Hepatocyte (in vitro differentiated cells): Measurements from ENCODE around the gene SLC35E2B. TPM values are rescaled to one million over a fixed set of nuclear protein-coding genes. Genes with fewer than 3 reads are reported as not detected.
A peak's percentile ranks its signal among the peaks of the same experiment; 100 is the strongest.
"Not testable (repeated sequence)": the region's sequence is repeated elsewhere in the genome, so short reads cannot be mapped to it uniquely, and the experiment has no call there.

ENCODE experiments used
- DNase-seq: peaks from one replicate; pipeline ENCODE4 v3.0.0-alpha.2; 2016; ENCODE audit warnings: low spot score
- H2AFZ ChIP-seq: fragments of 200-600 bp; sonication (generic); 2 replicates; pipeline ENCODE4 v1.6.0; 2016; ENCODE audit warnings: antibody characterized with exemption, mild to moderate bottlenecking
- H3K27ac ChIP-seq: fragments of 200-600 bp; sonication (generic); 2 replicates; pipeline ENCODE4 v1.5.1; 2016; ENCODE audit warnings: mild to moderate bottlenecking
- H3K27me3 ChIP-seq: fragments of 200-600 bp; sonication (generic); 2 replicates; pipeline ENCODE4 v1.6.1; 2016
- H3K36me3 ChIP-seq: fragments of 200-600 bp; sonication (generic); replicated peaks from 2 replicates; pipeline ENCODE4 v1.5.1; 2016; ENCODE audit warnings: low read depth; ENCODE audit not compliant: insufficient read depth
- H3K4me1 ChIP-seq: fragments of 200-600 bp; sonication (generic); 2 replicates; pipeline ENCODE4 v1.5.1; 2016; ENCODE audit warnings: mild to moderate bottlenecking, moderate library complexity; ENCODE audit not compliant: insufficient read depth
- H3K4me2 ChIP-seq: fragments of 200-600 bp; sonication (generic); 2 replicates; pipeline ENCODE4 v1.6.0; 2016
- H3K4me3 ChIP-seq: fragments of 200-600 bp; sonication (generic); 2 replicates; pipeline ENCODE4 v1.5.1; 2016; ENCODE audit warnings: mild to moderate bottlenecking
- H3K79me2 ChIP-seq: fragments of 200-600 bp; sonication (generic); 2 replicates; pipeline ENCODE4 v1.6.0; 2017; ENCODE audit warnings: mild to moderate bottlenecking
- H3K9me2 ChIP-seq: fragments of 200-600 bp; sonication (generic); replicated peaks from 2 replicates; pipeline ENCODE4 v1.6.0; 2017; ENCODE audit warnings: mild to moderate bottlenecking; ENCODE audit not compliant: insufficient read depth
- H3K9me3 ChIP-seq: fragments of 200-600 bp; sonication (generic); 2 replicates; pipeline ENCODE4 v1.5.1; 2016; ENCODE audit warnings: low read depth, mild to moderate bottlenecking
- H4K20me1 ChIP-seq: fragments of 200-600 bp; sonication (generic); 2 replicates; pipeline ENCODE4 v1.6.0; 2016; ENCODE audit warnings: mild to moderate bottlenecking; ENCODE audit not compliant: insufficient read depth, poor library complexity, severe bottlenecking
- CTCF ChIP-seq: fragments of 200-600 bp; sonication (generic); IDR thresholded peaks from 2 replicates; pipeline ENCODE4 v1.5.1; 2016; ENCODE audit warnings: antibody characterized with exemption, mild to moderate bottlenecking; ENCODE audit not compliant: poor library complexity
- EZH2 ChIP-seq: fragments of 200-600 bp; sonication (generic); IDR thresholded peaks from 2 replicates; pipeline ENCODE4 v1.6.1; 2016; ENCODE audit warnings: antibody characterized with exemption, mild to moderate bottlenecking, borderline replicate concordance
- EZH2phosphoT487 ChIP-seq: fragments of 200-600 bp; sonication (generic); IDR thresholded peaks from one replicate; pipeline ENCODE4 v1.6.1; 2018; ENCODE audit warnings: antibody characterized with exemption, mild to moderate bottlenecking, low read depth, moderate library complexity; ENCODE audit not compliant: unreplicated experiment, severe bottlenecking
- WGBS: methylation state at CpG from one replicate; pipeline ENCODE4 v1.1.6; 2016; ENCODE audit warnings: low lambda C conversion rate; ENCODE audit errors: missing lambda C conversion rate; 5-methylcytosine and 5-hydroxymethylcytosine counted together
- polyA plus RNA-seq: library from polyadenylated mRNA; unstranded; fragments of >200 nt; fragmentation: Nextera tagmentation; extraction: Ambion mirVana; gene quantifications from 2 replicates; pipeline ENCODE4 v1.2.1, GENCODE V29; 2016
- total RNA-seq: library from RNA; depleted of rRNA; stranded (reverse); fragments of >200 nt; gene quantifications from 2 replicates; pipeline ENCODE4 v1.2.3, GENCODE V29; 2014

The SLC35E2B gene
- total and polyA plus RNA-seq, 2 experiments from 2014 or later = 29.2 to 46.7 TPM

- Histone ChIP-seq H3K27me3 (peaks cover 15% of the 10 kb centered on the region), H3K4me1 (peaks cover 19% of the 10 kb centered on the region)
- not testable (repeated sequence) for DNase-seq, H3K4me3 ChIP-seq, H3K9me2 ChIP-seq, H3K36me3 ChIP-seq, H3K9me3 ChIP-seq, H3K27ac ChIP-seq, H3K79me2 ChIP-seq, H3K4me2 ChIP-seq, H2AFZ ChIP-seq, H4K20me1 ChIP-seq
- 95% methylated on average over 10 of the region's 13 CpGs for WGBS
These were observed 58.0 kb downstream of the SLC35E2B start for GRCh38 chr1:1634613-1635012.

- peaks cover 19% of the 10 kb centered on the region for H3K4me1 ChIP-seq
- H3K4me3 ChIP-seq, H3K27ac ChIP-seq, H3K4me2 ChIP-seq, DNase-seq, H3K36me3 ChIP-seq, H3K9me2 ChIP-seq, H3K79me2 ChIP-seq, H4K20me1 ChIP-seq, H3K9me3 ChIP-seq, H2AFZ ChIP-seq: not testable (repeated sequence)
- WGBS = no CpG with 5 or more reads among the region's 35 CpGs
- H3K27me3 ChIP-seq = peaks cover 15% of the 10 kb centered on the region
These were observed 59.2 kb downstream of the SLC35E2B start for GRCh38 chr1:1633409-1633808.

- Histone ChIP-seq H4K20me1 (no peaks in the 10 kb centered on the region), H3K4me2 (peak within 1 kb of the TSS; percentile 75), H3K27ac (peak within 1 kb of the TSS; percentile 92), H3K36me3 (no peaks in the 10 kb centered on the region), H2AFZ (no peak within 1 kb of the TSS), H3K4me3 (peak within 1 kb of the TSS; percentile 36), H3K79me2 (no peaks in the 10 kb centered on the region), H3K27me3 (peaks cover 15% of the 10 kb centered on the region), H3K4me1 (peaks cover 19% of the 10 kb centered on the region), H3K9me2 (no peaks in the 10 kb centered on the region), H3K9me3 (no peaks in the 10 kb centered on the region)
- peak; percentile 68 for DNase-seq
- WGBS = 2% methylated on average over 11 of the region's 48 CpGs
- TF ChIP-seq EZH2 = peak; percentile 59
- TF ChIP-seq EZH2phosphoT487 = peak; percentile 23
- TF ChIP-seq CTCF = no peak
These were observed 60.7 kb downstream of the SLC35E2B start, which contains the start of gene MMP23B for GRCh38 chr1:1631782-1632420. Gene MMP23B, plus strand, starts transcription at chr1:1632173. Its CDS starts 46 bp downstream, at chr1:1632219.

GRCh38 chr1:1630965-1631781, 61.4 kb downstream of the SLC35E2B start:
- H4K20me1 ChIP-seq = no peaks in the 10 kb centered on the region
- no peaks in the 10 kb centered on the region for H3K79me2 ChIP-seq
- TF ChIP-seq EZH2 = no peak
- peak; percentile 58 for TF ChIP-seq EZH2phosphoT487
- no peak overlapping the region for H3K4me3 ChIP-seq
- peak; percentile 65 for DNase-seq
- peak overlapping the region; percentile 75 for H3K4me2 ChIP-seq
- H3K9me3 ChIP-seq = no peaks in the 10 kb centered on the region
- H3K36me3 ChIP-seq = no peaks in the 10 kb centered on the region
- peaks cover 15% of the 10 kb centered on the region for H3K27me3 ChIP-seq
- H3K27ac ChIP-seq = peak overlapping the region; percentile 92
- H3K4me1 ChIP-seq = peaks cover 19% of the 10 kb centered on the region
- 16% methylated on average over 16 of the region's 79 CpGs for WGBS
- H2AFZ ChIP-seq = no peak overlapping the region
- no peaks in the 10 kb centered on the region for H3K9me2 ChIP-seq
